ENCODE results near the gene ATM.

DNA sequence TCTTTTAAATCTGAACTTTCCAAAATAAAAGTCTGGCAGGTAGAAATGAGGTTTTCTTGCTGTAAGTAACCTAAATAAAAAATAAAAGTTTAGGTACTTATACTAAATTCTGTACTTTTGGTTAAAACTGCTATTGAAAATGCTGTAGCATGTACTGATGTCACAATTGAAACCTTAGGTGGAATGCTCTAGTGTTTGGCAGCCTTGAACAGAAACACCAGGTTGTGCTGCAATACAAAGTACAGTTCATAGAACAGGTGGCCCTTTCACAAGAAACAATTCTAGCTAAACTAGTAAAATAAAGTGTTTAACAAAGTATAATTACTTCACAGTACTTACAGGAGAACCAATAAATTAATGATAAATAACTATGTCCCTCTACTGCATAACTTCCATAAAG lies 25.5 kb upstream of the ATM start:
- TF ChIP-seq, protein P1, sequence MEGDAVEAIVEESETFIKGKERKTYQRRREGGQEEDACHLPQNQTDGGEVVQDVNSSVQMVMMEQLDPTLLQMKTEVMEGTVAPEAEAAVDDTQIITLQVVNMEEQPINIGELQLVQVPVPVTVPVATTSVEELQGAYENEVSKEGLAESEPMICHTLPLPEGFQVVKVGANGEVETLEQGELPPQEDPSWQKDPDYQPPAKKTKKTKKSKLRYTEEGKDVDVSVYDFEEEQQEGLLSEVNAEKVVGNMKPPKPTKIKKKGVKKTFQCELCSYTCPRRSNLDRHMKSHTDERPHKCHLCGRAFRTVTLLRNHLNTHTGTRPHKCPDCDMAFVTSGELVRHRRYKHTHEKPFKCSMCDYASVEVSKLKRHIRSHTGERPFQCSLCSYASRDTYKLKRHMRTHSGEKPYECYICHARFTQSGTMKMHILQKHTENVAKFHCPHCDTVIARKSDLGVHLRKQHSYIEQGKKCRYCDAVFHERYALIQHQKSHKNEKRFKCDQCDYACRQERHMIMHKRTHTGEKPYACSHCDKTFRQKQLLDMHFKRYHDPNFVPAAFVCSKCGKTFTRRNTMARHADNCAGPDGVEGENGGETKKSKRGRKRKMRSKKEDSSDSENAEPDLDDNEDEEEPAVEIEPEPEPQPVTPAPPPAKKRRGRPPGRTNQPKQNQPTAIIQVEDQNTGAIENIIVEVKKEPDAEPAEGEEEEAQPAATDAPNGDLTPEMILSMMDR (IDR thresholded peaks at IDR 0.05): no peak
- TF ChIP-seq POLR2A (IDR thresholded peaks at IDR 0.05; ENCODE audit: low read depth): no peak
